Measurements from ENCODE around the gene LEPROT. TPM values are rescaled to one million over a fixed set of nuclear protein-coding genes. Genes with fewer than 3 reads are reported as not detected.

The LEPROT gene
- total RNA-seq, 1 donor from 2014 or later, result 33.1 TPM

- ATAC-seq, result no peak
These were observed 8.0 kb upstream of the LEPROT start for GRCh38 chr1:65412256-65412983.

GRCh38 chr1:65412984-65413375 is 7.5 kb upstream of the LEPROT start:
- ATAC-seq (no peak), DNase-seq (ENCODE audit: low spot score) (no peak)

More at GRCh38 chr1:65412256-65412983, 8.0 kb upstream of the LEPROT start:
- no peak for DNase-seq (ENCODE audit: low spot score)

- no peak for DNase-seq (ENCODE audit: low spot score)
- no peak for ATAC-seq
These were observed 5.9 kb upstream of the LEPROT start for GRCh38 chr1:65414538-65414937.

- no peak for ATAC-seq
- no peak for DNase-seq (ENCODE audit: low spot score)
These were observed 3.7 kb upstream of the LEPROT start for GRCh38 chr1:65416767-65417166.

- ATAC-seq (no peak), DNase-seq (ENCODE audit: low spot score) (no peak)
These were observed 2.7 kb upstream of the LEPROT start for GRCh38 chr1:65417729-65418128.

- ATAC-seq (no peak), DNase-seq (ENCODE audit: low spot score) (no peak)
These were observed 1.8 kb upstream of the LEPROT start for GRCh38 chr1:65418522-65419185.

GRCh38 chr1:65419681-65420589 is 533 bp upstream of the LEPROT start:
- ATAC-seq (peak; percentile 88), DNase-seq (ENCODE audit: low spot score) (peak; percentile 99)

- ATAC-seq, result no peak
- DNase-seq (ENCODE audit: low spot score), result no peak
These were observed 1.0 kb downstream of the LEPROT start for GRCh38 chr1:65421351-65422025.

- ATAC-seq (no peak), DNase-seq (ENCODE audit: low spot score) (no peak)
These were observed 2.1 kb downstream of the LEPROT start for GRCh38 chr1:65422241-65423203.

- no peak for DNase-seq (ENCODE audit: low spot score)
These were observed 3.6 kb downstream of the LEPROT start for GRCh38 chr1:65423884-65424572.

GRCh38 chr1:65424573-65424889 is 4.1 kb downstream of the LEPROT start:
- DNase-seq (ENCODE audit: low spot score) (no peak), ATAC-seq (no peak)

More at GRCh38 chr1:65423884-65424572, 3.6 kb downstream of the LEPROT start:
- ATAC-seq, result no peak

- no peak for ATAC-seq
- DNase-seq (ENCODE audit: low spot score), result no peak
These were observed 4.5 kb downstream of the LEPROT start for GRCh38 chr1:65425006-65425405.

- DNase-seq (ENCODE audit: low spot score) (no peak), ATAC-seq (no peak)
These were observed 5.2 kb downstream of the LEPROT start for GRCh38 chr1:65425697-65426096.

GRCh38 chr1:65429078-65429477 is 8.6 kb downstream of the LEPROT start:
- ATAC-seq (no peak), DNase-seq (ENCODE audit: low spot score) (no peak)

GRCh38 chr1:65429806-65430205 is 9.3 kb downstream of the LEPROT start:
- DNase-seq (ENCODE audit: low spot score) (no peak), ATAC-seq (no peak)

- DNase-seq (ENCODE audit: low spot score) (no peak), ATAC-seq (peak; percentile 84)
These were observed 10.7 kb downstream of the LEPROT start for GRCh38 chr1:65431111-65431705.

GRCh38 chr1:65432918-65433317 is 12.4 kb downstream of the LEPROT start:
- DNase-seq (ENCODE audit: low spot score) (no peak), ATAC-seq (no peak)

- DNase-seq (ENCODE audit: low spot score) (no peak), ATAC-seq (no peak)
These were observed 13.8 kb downstream of the LEPROT start for GRCh38 chr1:65434255-65434654.

- DNase-seq (ENCODE audit: low spot score), result no peak
- no peak for ATAC-seq
These were observed 14.3 kb downstream of the LEPROT start for GRCh38 chr1:65434760-65435159.
